H9 (cell line): ENCODE measurements around the gene APBB3. TPM values are rescaled to one million over a fixed set of nuclear protein-coding genes. Genes with fewer than 3 reads are reported as not detected.

ENCODE experiments used
- DNase-seq: peaks from one replicate; pipeline ENCODE4 v3.0.0-alpha.2; 2017
- H2AFZ ChIP-seq: one replicate; pipeline ENCODE4 v1.6.1; 2013; ENCODE audit warnings: mild to moderate bottlenecking, low read length, control low read depth, moderate library complexity
- H2AK5ac ChIP-seq: 2 replicates; pipeline ENCODE4 v1.6.1; 2013; ENCODE audit warnings: low read length, control low read depth, mixed read lengths; ENCODE audit not compliant: insufficient read length
- H2BK120ac ChIP-seq: one replicate; pipeline ENCODE4 v1.6.1; 2013; ENCODE audit warnings: low read depth, mild to moderate bottlenecking, low read length, control low read depth, inconsistent platforms; ENCODE audit not compliant: poor library complexity, severe bottlenecking
- H2BK12ac ChIP-seq: 2 replicates; pipeline ENCODE4 v1.6.1; 2013; ENCODE audit warnings: low read length, control low read depth, mixed read lengths, low read depth; ENCODE audit not compliant: insufficient read length
- H2BK15ac ChIP-seq: 2 replicates; pipeline ENCODE4 v1.6.1; 2013; ENCODE audit warnings: low read depth, low read length, control low read depth
- H2BK20ac ChIP-seq: one replicate; pipeline ENCODE4 v1.6.1; 2013; ENCODE audit warnings: low read depth, mild to moderate bottlenecking, low read length, control low read depth, inconsistent platforms; ENCODE audit not compliant: poor library complexity, severe bottlenecking
- H2BK5ac ChIP-seq: 2 replicates; pipeline ENCODE4 v1.6.1; 2013; ENCODE audit warnings: low read length, control low read depth, mixed read lengths; ENCODE audit not compliant: insufficient read length
- H3K14ac ChIP-seq: 2 replicates; pipeline ENCODE4 v1.6.1; 2013; ENCODE audit warnings: low read length, control low read depth; ENCODE audit not compliant: insufficient read depth
- H3K18ac ChIP-seq: 2 replicates; pipeline ENCODE4 v1.6.1; 2013; ENCODE audit warnings: low read depth, mild to moderate bottlenecking, mixed read lengths, low read length, control low read depth; ENCODE audit not compliant: insufficient read length
- H3K23ac ChIP-seq: 2 replicates; pipeline ENCODE4 v1.6.1; 2013; ENCODE audit warnings: low read length, control low read depth, mixed read lengths, low read depth; ENCODE audit not compliant: insufficient read length
- H3K23me2 ChIP-seq: 2 replicates; pipeline ENCODE4 v1.6.1; 2013; ENCODE audit warnings: low read depth, mild to moderate bottlenecking, mixed read lengths, low read length, control low read depth; ENCODE audit not compliant: insufficient read length, poor library complexity, severe bottlenecking
- H3K27ac ChIP-seq: 2 replicates; pipeline ENCODE4 v1.5.1; 2013; ENCODE audit warnings: low read length, control low read depth, mixed read lengths, low read depth; ENCODE audit not compliant: insufficient read length
- H3K27me3 ChIP-seq: 2 replicates; pipeline ENCODE4 v1.6.1; 2013; ENCODE audit warnings: low read length, control low read depth, inconsistent platforms; ENCODE audit not compliant: insufficient read depth
- H3K4ac ChIP-seq: 2 replicates; pipeline ENCODE4 v1.6.1; 2013; ENCODE audit warnings: low read depth, mild to moderate bottlenecking, control low read depth, inconsistent platforms, low read length, moderate library complexity
- H3K4me1 ChIP-seq: 2 replicates; pipeline ENCODE4 v1.6.1; 2013; ENCODE audit warnings: low read length, control low read depth, inconsistent platforms; ENCODE audit not compliant: insufficient read depth
- H3K4me2 ChIP-seq: 2 replicates; pipeline ENCODE4 v1.6.1; 2013; ENCODE audit warnings: low read length, control low read depth, mixed read lengths; ENCODE audit not compliant: insufficient read length, insufficient read depth
- H3K56ac ChIP-seq: 2 replicates; pipeline ENCODE4 v1.6.1; 2013; ENCODE audit warnings: low read depth, mild to moderate bottlenecking, mixed read lengths, low read length, control low read depth; ENCODE audit not compliant: insufficient read length
- H3K79me1 ChIP-seq: 2 replicates; pipeline ENCODE4 v1.6.1; 2013; ENCODE audit warnings: low read depth, mild to moderate bottlenecking, moderate library complexity, low read length, control low read depth, inconsistent platforms; ENCODE audit not compliant: insufficient read depth, poor library complexity, severe bottlenecking
- H3K79me2 ChIP-seq: 2 replicates; pipeline ENCODE4 v1.6.1; 2013; ENCODE audit warnings: low read length, control low read depth, inconsistent platforms; ENCODE audit not compliant: insufficient read depth
- H3K9ac ChIP-seq: 2 replicates; pipeline ENCODE4 v1.6.1; 2013; ENCODE audit warnings: low read length, control low read depth, mixed read lengths; ENCODE audit not compliant: insufficient read length; ENCODE audit errors: extremely low read depth
- H3K9me3 ChIP-seq: one replicate; pipeline ENCODE4 v1.6.1; 2013; ENCODE audit warnings: low read depth, low read length, inconsistent platforms; ENCODE audit not compliant: control insufficient read depth
- H3T11ph ChIP-seq: one replicate; pipeline ENCODE4 v1.6.1; 2013; ENCODE audit warnings: mild to moderate bottlenecking, low read length, control low read depth, inconsistent platforms
- H4K20me1 ChIP-seq: one replicate; pipeline ENCODE4 v1.6.1; 2013; ENCODE audit not compliant: control insufficient read depth, insufficient read length, insufficient read depth
- H4K5ac ChIP-seq: 2 replicates; pipeline ENCODE4 v1.6.1; 2013; ENCODE audit warnings: low read depth, mild to moderate bottlenecking, mixed read lengths, low read length, control low read depth; ENCODE audit not compliant: insufficient read length
- H4K8ac ChIP-seq: replicated peaks from 2 replicates; pipeline ENCODE4 v1.6.1; 2013; ENCODE audit warnings: low read length, control low read depth, mixed read lengths, low read depth; ENCODE audit not compliant: insufficient read length
- H4K91ac ChIP-seq: 2 replicates; pipeline ENCODE4 v1.6.1; 2013; ENCODE audit warnings: low read depth, mild to moderate bottlenecking, moderate library complexity, mixed read lengths, low read length, control low read depth; ENCODE audit not compliant: insufficient read length
- H3K27ac Mint-ChIP-seq, 3 experiments: 2 replicates in 2 of 3; 3 replicates in 1 of 3; pipeline ENCODE4 v1.8.0; 2020 to 2021; ENCODE audit warnings: mixed read lengths in 3 of 3, mild to moderate bottlenecking in 1 of 3, moderate library complexity in 1 of 3
- H3K27me3 Mint-ChIP-seq: 2 replicates; pipeline ENCODE4 v1.8.0; 2021; ENCODE audit warnings: low read depth, mild to moderate bottlenecking, moderate library complexity, mixed read lengths
- H3K36me3 Mint-ChIP-seq, 3 experiments: 2 replicates in 2 of 3; 3 replicates in 1 of 3; pipeline ENCODE4 v1.8.0; 2020 to 2021; ENCODE audit warnings: low read depth in 3 of 3, mixed read lengths in 3 of 3; ENCODE audit not compliant: insufficient read depth in 1 of 3
- H3K4me1 Mint-ChIP-seq, 2 experiments: 2 replicates each; pipeline ENCODE4 v1.8.0; 2020; ENCODE audit warnings: mixed read lengths in 2 of 2
- H3K4me3 Mint-ChIP-seq, 2 experiments: 2 replicates in 1 of 2; 3 replicates in 1 of 2; pipeline ENCODE4 v1.8.0; 2020 to 2021; ENCODE audit warnings: mild to moderate bottlenecking in 2 of 2, mixed read lengths in 2 of 2, moderate library complexity in 1 of 2
- H3K9me3 Mint-ChIP-seq, 2 experiments: 2 replicates in 1 of 2; 3 replicates in 1 of 2; pipeline ENCODE4 v1.8.0; 2020; ENCODE audit warnings: mild to moderate bottlenecking in 2 of 2, mixed read lengths in 2 of 2, moderate library complexity in 1 of 2
- WGBS: extraction: QIAGEN DNeasy Blood & Tissue Kit; methylation state at CpG from one replicate; pipeline ENCODE4 v1.1.7; 2013; ENCODE audit warnings: missing lambda C conversion rate, low lambda C conversion rate, mixed read lengths; ENCODE audit not compliant: insufficient read length; ENCODE audit errors: extremely low coverage; 5-methylcytosine and 5-hydroxymethylcytosine counted together
- total RNA-seq: library from RNA; stranded (reverse); gene quantifications from 2 replicates; pipeline ENCODE4 v1.2.1, GENCODE V29; 2021
- TF ChIP-seq, protein P1 (sequence below): fragments of 200-600 bp; sonication (generic); conservative IDR thresholded peaks from 3 replicates; pipeline ENCODE4 v1.8.0; 2021; ENCODE audit warnings: antibody characterized with exemption, mild to moderate bottlenecking

Gene APBB3
- total RNA-seq, 1 experiment from 2014 or later, result 23.8 TPM

GRCh38 chr5:140602147-140602546 is 37.7 kb upstream of the APBB3 start:
- Histone ChIP-seq H2BK120ac (no peak overlapping the region), H2BK15ac (no peak overlapping the region), H3K23ac (no peak overlapping the region), H4K5ac (no peak overlapping the region), H3K14ac (no peak overlapping the region), H3K79me1 (no peaks in the 10 kb centered on the region), H3K4ac (no peak overlapping the region), H2BK5ac (no peak overlapping the region), H3K4me1 (no peaks in the 10 kb centered on the region), H4K91ac (no peak overlapping the region), H3K79me2 (no peaks in the 10 kb centered on the region), H3K23me2 (no peaks in the 10 kb centered on the region), H3T11ph (no peak overlapping the region), H2AK5ac (no peak overlapping the region), H4K8ac (no peak overlapping the region), H3K9me3 (no peaks in the 10 kb centered on the region), H2BK20ac (no peak overlapping the region), H2BK12ac (no peak overlapping the region), H4K20me1 (no peaks in the 10 kb centered on the region), H3K27me3 (no peaks in the 10 kb centered on the region), H3K4me2 (no peak overlapping the region), H3K56ac (no peak overlapping the region), H3K9ac (no peak overlapping the region), H2AFZ (no peak overlapping the region), H3K18ac (no peak overlapping the region), H3K27ac (no peak overlapping the region)
- Mint-ChIP-seq H3K27me3 (peaks cover 7% of the 10 kb centered on the region), H3K4me1 (no peaks in the 10 kb centered on the region), H3K27ac (no peak overlapping the region; a peak in 1 of 7 replicates), H3K36me3 (no peaks in the 10 kb centered on the region), H3K4me3 (no peak overlapping the region), H3K9me3 (peaks cover 14 to 21% of the 10 kb centered on the region in 2 experiments; a peak in 4 of 5 replicates)
- TF ChIP-seq, protein P1, sequence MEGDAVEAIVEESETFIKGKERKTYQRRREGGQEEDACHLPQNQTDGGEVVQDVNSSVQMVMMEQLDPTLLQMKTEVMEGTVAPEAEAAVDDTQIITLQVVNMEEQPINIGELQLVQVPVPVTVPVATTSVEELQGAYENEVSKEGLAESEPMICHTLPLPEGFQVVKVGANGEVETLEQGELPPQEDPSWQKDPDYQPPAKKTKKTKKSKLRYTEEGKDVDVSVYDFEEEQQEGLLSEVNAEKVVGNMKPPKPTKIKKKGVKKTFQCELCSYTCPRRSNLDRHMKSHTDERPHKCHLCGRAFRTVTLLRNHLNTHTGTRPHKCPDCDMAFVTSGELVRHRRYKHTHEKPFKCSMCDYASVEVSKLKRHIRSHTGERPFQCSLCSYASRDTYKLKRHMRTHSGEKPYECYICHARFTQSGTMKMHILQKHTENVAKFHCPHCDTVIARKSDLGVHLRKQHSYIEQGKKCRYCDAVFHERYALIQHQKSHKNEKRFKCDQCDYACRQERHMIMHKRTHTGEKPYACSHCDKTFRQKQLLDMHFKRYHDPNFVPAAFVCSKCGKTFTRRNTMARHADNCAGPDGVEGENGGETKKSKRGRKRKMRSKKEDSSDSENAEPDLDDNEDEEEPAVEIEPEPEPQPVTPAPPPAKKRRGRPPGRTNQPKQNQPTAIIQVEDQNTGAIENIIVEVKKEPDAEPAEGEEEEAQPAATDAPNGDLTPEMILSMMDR, result no peak
- no CpG with 5 or more reads among the region's 4 CpGs for WGBS
- DNase-seq, result no peak
